SU-DHL-6 (cell line): ENCODE results near the gene GABRB3.

ENCODE experiments used
- CTCF ChIP-seq: fragments of 200-600 bp; sonication (generic); IDR thresholded peaks from one replicate; pipeline ENCODE4 v1.5.1; 2017; ENCODE audit warnings: antibody characterized with exemption, mild to moderate bottlenecking, low read length, moderate library complexity; ENCODE audit not compliant: insufficient read depth, poor library complexity, severe bottlenecking
- EZH2phosphoT487 ChIP-seq: fragments of 200-600 bp; sonication (generic), shearing (Covaris generic); conservative IDR thresholded peaks from 2 replicates; pipeline ENCODE4 v1.6.1; 2018; ENCODE audit warnings: mild to moderate bottlenecking, antibody characterized with exemption, low read length, moderate library complexity, mixed read lengths

GRCh38 chr15:26721232-26721967, 51.5 kb downstream of the GABRB3 start:
- no peak for TF ChIP-seq CTCF
- TF ChIP-seq EZH2phosphoT487: no peak
